A549 (cell line): ENCODE measurements around the gene BLID. TPM values are rescaled to one million over a fixed set of nuclear protein-coding genes. Genes with fewer than 3 reads are reported as not detected.

Source experiments
- ATAC-seq, 2 experiments: fragments of 200-7000 bp in 1 of 2; fragments of >200 bp in 1 of 2; cut with Nextera tagmentation in 1 of 2; cut with Tn5 transposase in 1 of 2; 3 replicates each; pipeline versions ENCODE4 v1.8.0 to v1.9.1; 2018 to 2020; ENCODE audit warnings: mild to moderate bottlenecking in 1 of 2, moderate library complexity in 1 of 2
- CTCF ChIA-PET: fragments of 300-600 bp; sonication (Branson Sonifier 250); formaldehyde crosslinking; extraction: SDS; loops from one replicate; lab custom pipeline; 2021; ENCODE audit warnings: antibody characterized with exemption, inconsistent platforms; lab: Yijun Ruan, JAX
- POLR2A ChIA-PET: fragments of 350-600 bp; formaldehyde crosslinking; extraction: SDS; loops from one replicate; lab custom pipeline; 2021; ENCODE audit warnings: antibody characterized with exemption, inconsistent platforms; lab: Yijun Ruan, JAX
- DNase-seq, 2 experiments: peaks; one replicate each; pipeline versions ENCODE4 v3.0.0 to v3.0.0-alpha.2; 2011 to 2016; ENCODE audit warnings: low read depth in 1 of 2, low spot score in 1 of 2
- FAIRE-seq: peaks from 2 replicates; lab custom pipeline; 2011; peaks lifted over from hg19 to GRCh38; lab: Jason Lieb, UNC
- H3K27ac ChIP-seq, 2 experiments: fragments of >200 bp; sonication (Bioruptor Twin); formaldehyde crosslinking; 3 replicates each; pipeline ENCODE4 v1.5.1; 2016 to 2017
- H3K4me1 ChIP-seq: fragments of >200 bp; sonication (Bioruptor Twin); formaldehyde crosslinking; 3 replicates; pipeline ENCODE4 v1.6.1; 2016
- H3K4me2 ChIP-seq: fragments of >200 bp; sonication (Bioruptor Twin); formaldehyde crosslinking; 3 replicates; pipeline ENCODE4 v1.6.1; 2016
- H3K4me3 ChIP-seq: fragments of >200 bp; sonication (Bioruptor Twin); formaldehyde crosslinking; 3 replicates; pipeline ENCODE4 v1.5.1; 2016
- H3K9me3 ChIP-seq: fragments of >200 bp; sonication (Bioruptor Twin); formaldehyde crosslinking; 3 replicates; pipeline ENCODE4 v1.6.1; 2016
- ATOH8 ChIP-seq: fragments of 250-450 bp; sonication (Bioruptor Pico); IDR thresholded peaks from 2 replicates; pipeline ENCODE4 v1.5.0; 2020; ENCODE audit warnings: low read depth, mild to moderate bottlenecking, moderate library complexity
- BCL3 ChIP-seq: fragments of >200 bp; sonication (Bioruptor Twin); formaldehyde crosslinking; IDR thresholded peaks from 3 replicates; pipeline ENCODE4 v1.6.1; 2016
- CBX2 ChIP-seq: fragments of 200-600 bp; sonication (generic); IDR thresholded peaks from 2 replicates; pipeline ENCODE4 v1.6.1; 2016; ENCODE audit warnings: low read depth, mild to moderate bottlenecking, borderline replicate concordance
- CTCF ChIP-seq: fragments of >200 bp; sonication (Bioruptor Twin); formaldehyde crosslinking; IDR thresholded peaks from 3 replicates; pipeline ENCODE4 v1.5.1; 2016
- E2F6 ChIP-seq: IDR thresholded peaks from 2 replicates; pipeline ENCODE4 v1.6.1; 2012; ENCODE audit warnings: low read depth, borderline replicate concordance
- EHF ChIP-seq: fragments of 250-450 bp; sonication (Bioruptor Pico); IDR thresholded peaks from 2 replicates; pipeline ENCODE4 v1.5.0; 2020; ENCODE audit warnings: mild to moderate bottlenecking
- FOSB ChIP-seq: fragments of 250-450 bp; sonication (Bioruptor Pico); IDR thresholded peaks from 2 replicates; pipeline ENCODE4 v1.5.0; 2020; ENCODE audit warnings: mild to moderate bottlenecking, moderate library complexity
- FOXS1 ChIP-seq: fragments of 250-450 bp; sonication (Bioruptor Pico); IDR thresholded peaks from 2 replicates; pipeline ENCODE4 v1.5.0; 2020; ENCODE audit warnings: mild to moderate bottlenecking, moderate library complexity
- GATA3 ChIP-seq: IDR thresholded peaks from 2 replicates; pipeline ENCODE4 v1.6.1; 2012; ENCODE audit warnings: borderline replicate concordance
- HDAC2 ChIP-seq: fragments of 200-600 bp; sonication (generic); IDR thresholded peaks from 2 replicates; pipeline ENCODE4 v1.6.1; 2016
- HES2 ChIP-seq: fragments of >200 bp; sonication (Bioruptor Twin); formaldehyde crosslinking; IDR thresholded peaks from 2 replicates; pipeline ENCODE4 v1.6.1; 2016
- HEYL ChIP-seq: fragments of 250-450 bp; sonication (Bioruptor Pico); IDR thresholded peaks from 2 replicates; pipeline ENCODE4 v1.8.0; 2021; ENCODE audit warnings: mild to moderate bottlenecking, moderate library complexity
- HOXA7 ChIP-seq: fragments of 250-450 bp; sonication (Bioruptor Pico); IDR thresholded peaks from 2 replicates; pipeline ENCODE4 v1.5.0; 2020; ENCODE audit warnings: mild to moderate bottlenecking, moderate library complexity
- HOXB13 ChIP-seq: fragments of 250-450 bp; sonication (Bioruptor Pico); IDR thresholded peaks from 2 replicates; pipeline ENCODE4 v1.5.0; 2020; ENCODE audit warnings: low read depth, mild to moderate bottlenecking, moderate library complexity
- HOXB5 ChIP-seq: fragments of 250-450 bp; sonication (Bioruptor Pico); IDR thresholded peaks from 2 replicates; pipeline ENCODE4 v1.5.0; 2020; ENCODE audit warnings: mild to moderate bottlenecking, moderate library complexity
- JUNB ChIP-seq: fragments of >200 bp; sonication (Bioruptor Twin); formaldehyde crosslinking; IDR thresholded peaks from 2 replicates; pipeline ENCODE4 v1.6.1; 2016
- KDM1A ChIP-seq: fragments of 200-600 bp; sonication (generic); IDR thresholded peaks from 2 replicates; pipeline ENCODE4 v1.6.1; 2016; ENCODE audit warnings: low read depth, mild to moderate bottlenecking
- MAFK ChIP-seq: fragments of 450-650 bp; IDR thresholded peaks from 2 replicates; pipeline ENCODE4 v1.6.1; 2014; ENCODE audit not compliant: partially characterized antibody
- MAX ChIP-seq: IDR thresholded peaks from 2 replicates; pipeline ENCODE4 v1.6.1; 2012
- MYC ChIP-seq: IDR thresholded peaks from 2 replicates; pipeline ENCODE4 v1.6.1; 2012; ENCODE audit warnings: mild to moderate bottlenecking, inconsistent platforms, low read length, improper control_type of control experiment, borderline replicate concordance
- PBX3 ChIP-seq: IDR thresholded peaks from 2 replicates; pipeline ENCODE4 v1.6.1; 2012
- RARB ChIP-seq: fragments of 250-450 bp; sonication (Bioruptor Pico); IDR thresholded peaks from 2 replicates; pipeline ENCODE4 v1.8.0; 2021; ENCODE audit warnings: mild to moderate bottlenecking, moderate library complexity
- RNF2 ChIP-seq: fragments of 200-600 bp; sonication (generic); IDR thresholded peaks from 2 replicates; pipeline ENCODE4 v1.6.1; 2016; ENCODE audit warnings: low read depth, mild to moderate bottlenecking, antibody characterized with exemption, moderate library complexity, borderline replicate concordance
- USF2 ChIP-seq: fragments of 450-650 bp; IDR thresholded peaks from 2 replicates; pipeline ENCODE4 v1.6.1; 2014; ENCODE audit warnings: antibody characterized with exemption
- ZNF302 ChIP-seq: fragments of 250-450 bp; sonication (Bioruptor Pico); IDR thresholded peaks from 2 replicates; pipeline ENCODE4 v1.9.0; 2021; ENCODE audit warnings: inconsistent platforms, mild to moderate bottlenecking, moderate library complexity
- ZSCAN20 ChIP-seq: fragments of 250-450 bp; sonication (Bioruptor Pico); IDR thresholded peaks from 2 replicates; pipeline ENCODE4 v1.8.0; 2022; ENCODE audit warnings: mild to moderate bottlenecking, moderate library complexity
- WGBS: methylation state at CpG from one replicate; pipeline ENCODE4 v1.1.6; 2017; ENCODE audit errors: missing lambda C conversion rate; 5-methylcytosine and 5-hydroxymethylcytosine counted together
- polyA plus RNA-seq, 4 experiments: library from polyadenylated mRNA; depleted of rRNA in 3 of 4; stranded (reverse); fragments of >200 nt; fragmentation: RNase III in 1 of 4; extraction: RNeasy Plus Mini Kit Qiagen cat#74134 plus additional on column Dnase treatment in 1 of 4; gene quantifications; 2 replicates in 3 of 4; 3 replicates in 1 of 4; pipeline ENCODE4 v1.2.3, GENCODE V29; 2011 to 2017

The BLID gene
- polyA plus RNA-seq, 2 of the 4 experiments (the other 2 are of a cell fraction): 0.14 TPM; not detected in 1

GRCh38 chr11:122108192-122108799, 7.7 kb downstream of the BLID start (continued):
- TF ChIP-seq CTCF (peak; percentile 55), FOSB (CRISPR knock-in tag) (no peak), MAX (no peak), USF2 (no peak), RARB (CRISPR knock-in tag) (no peak), MYC (no peak), BCL3 (no peak)

GRCh38 chr11:122107566-122107965, 8.4 kb downstream of the BLID start:
- FAIRE-seq (no peak), DNase-seq (no peak), ATAC-seq (no peak)
- Histone ChIP-seq H3K27ac (no peak overlapping the region), H3K4me1 (peaks cover 16% of the 10 kb centered on the region; the same call in 2 of the 3 replicates), H3K4me2 (no peak overlapping the region), H3K4me3 (no peak overlapping the region), H3K9me3 (no peaks in the 10 kb centered on the region)
- ChIA-PET POLR2A (interaction anchor here (1.0 kb wide), 1 partner anchor 95 kb away, joined by 3 read pairs; no protein-coding TSS in a partner anchor), CTCF (interaction anchor here (0.7 to 2.1 kb wide), 6 partner anchors 8 to 398 kb away, joined by 3 to 16 read pairs (median 4); partner anchors contain the start of gene BLID)
- 68% methylated on average over 3 of the region's 3 CpGs for WGBS
- TF ChIP-seq USF2: no peak
- no peak for TF ChIP-seq BCL3
- TF ChIP-seq HOXB13: no peak
- TF ChIP-seq, all 56 proteins: peak for 0

- no peak overlapping the region for H3K4me2 ChIP-seq
- TF ChIP-seq HES2 (no peak), FOXS1 (no peak), MAFK (no peak), PBX3 (no peak), HDAC2 (no peak), HOXB5 (no peak), ZSCAN20 (CRISPR knock-in tag) (no peak), RNF2 (no peak), ATOH8 (no peak), RARB (CRISPR knock-in tag) (no peak), HOXA7 (CRISPR knock-in tag) (no peak), EHF (CRISPR knock-in tag) (no peak), HEYL (CRISPR knock-in tag) (no peak), JUNB (no peak), CBX2 (no peak), GATA3 (no peak), KDM1A (no peak), ZNF302 (CRISPR knock-in tag) (no peak), E2F6 (no peak)
- no peak overlapping the region for H3K4me3 ChIP-seq
- CTCF ChIA-PET: interaction anchor here (1.3 to 2.1 kb wide), 4 partner anchors 9 to 96 kb away, joined by 3 to 16 read pairs (median 4); partner anchors contain the start of gene BLID
- WGBS: 77% methylated on average over 3 of the region's 3 CpGs
- H3K27ac ChIP-seq: no peak overlapping the region
- FAIRE-seq: no peak
- POLR2A ChIA-PET: no interaction called here
- DNase-seq: no peak
- ATAC-seq: no peak
- H3K4me1 ChIP-seq: peaks cover 16% of the 10 kb centered on the region; the same call in 2 of the 3 replicates
- H3K9me3 ChIP-seq: no peaks in the 10 kb centered on the region
Measured at GRCh38 chr11:122107045-122107444, 9.0 kb downstream of the BLID start.
